ENCODE measurements around the gene FDCSP. TPM values are rescaled to one million over a fixed set of nuclear protein-coding genes. Genes with fewer than 3 reads are reported as not detected.
"Not testable (repeated sequence)": the region's sequence is repeated elsewhere in the genome, so short reads cannot be mapped to it uniquely, and the experiment has no call there.

Gene FDCSP
- total and polyA plus RNA-seq, 2 donors (not counting 1 experiment from before 2014, with no cell fraction given): not detected

DNA sequence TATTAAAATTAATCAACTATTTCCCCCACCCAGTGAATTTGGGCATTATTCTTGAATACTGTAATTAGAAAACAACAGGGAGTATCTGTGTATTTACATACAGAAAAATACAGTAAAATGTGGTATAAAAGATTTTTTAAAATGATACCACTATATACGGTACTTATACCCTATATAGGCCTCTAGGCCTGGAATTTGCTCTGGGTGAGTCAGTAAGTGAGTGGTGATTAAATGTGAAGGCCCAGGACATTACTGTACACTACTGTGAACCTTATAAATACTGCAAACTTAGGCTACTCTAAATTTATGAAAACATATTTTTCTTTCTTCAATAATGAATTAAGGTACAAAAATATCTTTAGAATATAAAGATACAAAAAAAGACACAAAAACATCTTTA lies 10.2 kb downstream of the FDCSP start:
- Histone ChIP-seq H2AFZ (ENCODE audit: low read length) (no peak overlapping the region), H3K79me2 (ENCODE audit: control insufficient read depth, insufficient read depth, low read length) (no peaks in the 10 kb centered on the region), H3K4me1 (ENCODE audit: control insufficient read depth, extremely low read depth, insufficient read depth, low read length) (no peaks in the 10 kb centered on the region), H3K4me2 (ENCODE audit: extremely low read depth, insufficient read depth, low read length) (no peak overlapping the region), H3K4me3 (replicated peaks in 1 of 4; ENCODE audit: control extremely low read depth in 1 of 4, insufficient read depth in 1 of 4, low read depth in 3 of 4, low read length in 4 of 4) (no peak overlapping the region), H3K9ac (ENCODE audit: insufficient read depth, low read length) (no peak overlapping the region), H4K20me1 (ENCODE audit: control insufficient read depth, extremely low read depth, insufficient read depth, low read length) (no peaks in the 10 kb centered on the region), H3K36me3 (ENCODE audit: control insufficient read depth, insufficient read depth, low read length) (no peaks in the 10 kb centered on the region), H3K27ac (ENCODE audit: insufficient read depth, low read length) (no peak overlapping the region), H3K9me3 (ENCODE audit: control insufficient read depth, insufficient read depth, low read depth, low read length) (no peaks in the 10 kb centered on the region), H3K27me3 (ENCODE audit: control insufficient read depth, insufficient read depth, low read length) (no peaks in the 10 kb centered on the region)
- peak in 1 of 2 donors; percentile 47 for DNase-seq (ENCODE audit: low read depth in 2 of 2)
- TF ChIP-seq CTCF (conservative IDR thresholded peaks at IDR 0.05 in 1 of 2, IDR thresholded peaks at IDR 0.05 in 1 of 2; ENCODE audit: low read depth in 1 of 2, low read length in 2 of 2) (no peak), EZH2 (IDR thresholded peaks at IDR 0.05; ENCODE audit: low read length, missing control alignments) (no peak)

DNA sequence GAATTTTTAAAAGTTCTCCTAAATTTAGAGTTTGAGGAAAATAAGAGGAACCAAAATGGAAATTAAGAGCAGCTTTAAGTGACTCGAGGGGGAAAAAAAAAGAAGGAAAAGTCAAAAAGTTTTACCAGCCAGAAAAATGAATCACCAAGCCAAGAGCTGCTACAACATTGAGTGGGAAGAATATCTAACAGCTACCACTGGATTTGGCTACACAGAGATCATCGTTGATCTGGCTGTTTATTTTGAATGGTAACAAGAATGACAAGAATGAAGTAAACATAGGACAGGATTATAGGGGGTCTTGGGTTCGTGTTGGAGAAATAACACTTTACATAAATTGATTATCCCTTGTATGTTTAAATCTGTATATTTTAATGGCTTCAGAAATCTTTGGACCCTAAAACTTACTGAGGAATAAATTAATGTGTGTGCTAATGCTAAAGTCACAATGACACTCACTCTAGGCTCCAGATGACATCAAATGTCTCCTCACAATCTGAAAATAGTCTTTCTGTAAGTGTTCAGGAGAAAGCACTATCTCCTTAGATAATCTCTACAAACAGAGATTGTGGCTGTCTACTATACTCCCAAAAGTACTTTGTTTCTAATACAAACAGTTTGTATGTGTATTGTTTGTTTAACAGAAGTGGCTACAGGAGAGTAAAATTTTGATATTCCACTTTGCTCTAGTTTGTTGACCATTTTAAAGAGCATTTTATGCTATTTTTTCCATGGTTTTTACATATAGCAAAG lies 13.4 kb downstream of the FDCSP start:
- no peaks in the 10 kb centered on the region for H3K36me3 ChIP-seq (ENCODE audit: control insufficient read depth, insufficient read depth, low read length)
- no peak overlapping the region for H3K4me2 ChIP-seq (ENCODE audit: extremely low read depth, insufficient read depth, low read length)
- H3K9ac ChIP-seq (ENCODE audit: insufficient read depth, low read length): no peak overlapping the region
- no peak overlapping the region for H3K4me3 ChIP-seq (replicated peaks in 1 of 4; ENCODE audit: control extremely low read depth in 1 of 4, insufficient read depth in 1 of 4, low read depth in 3 of 4, low read length in 4 of 4)
- TF ChIP-seq EZH2 (IDR thresholded peaks at IDR 0.05; ENCODE audit: low read length, missing control alignments) (no peak), CTCF (conservative IDR thresholded peaks at IDR 0.05 in 1 of 2, IDR thresholded peaks at IDR 0.05 in 1 of 2; ENCODE audit: low read depth in 1 of 2, low read length in 2 of 2) (no peak)
- H3K27ac ChIP-seq (ENCODE audit: insufficient read depth, low read length): no peak overlapping the region
- H4K20me1 ChIP-seq (ENCODE audit: control insufficient read depth, extremely low read depth, insufficient read depth, low read length): no peaks in the 10 kb centered on the region
- no peaks in the 10 kb centered on the region for H3K9me3 ChIP-seq (ENCODE audit: control insufficient read depth, insufficient read depth, low read depth, low read length)
- H3K27me3 ChIP-seq (ENCODE audit: control insufficient read depth, insufficient read depth, low read length): no peaks in the 10 kb centered on the region
- H3K4me1 ChIP-seq (ENCODE audit: control insufficient read depth, extremely low read depth, insufficient read depth, low read length): no peaks in the 10 kb centered on the region
- H2AFZ ChIP-seq (ENCODE audit: low read length): no peak overlapping the region
- DNase-seq (ENCODE audit: low read depth in 2 of 2): peak in 1 of 2 donors; percentile 16
- H3K79me2 ChIP-seq (ENCODE audit: control insufficient read depth, insufficient read depth, low read length): no peaks in the 10 kb centered on the region

DNA sequence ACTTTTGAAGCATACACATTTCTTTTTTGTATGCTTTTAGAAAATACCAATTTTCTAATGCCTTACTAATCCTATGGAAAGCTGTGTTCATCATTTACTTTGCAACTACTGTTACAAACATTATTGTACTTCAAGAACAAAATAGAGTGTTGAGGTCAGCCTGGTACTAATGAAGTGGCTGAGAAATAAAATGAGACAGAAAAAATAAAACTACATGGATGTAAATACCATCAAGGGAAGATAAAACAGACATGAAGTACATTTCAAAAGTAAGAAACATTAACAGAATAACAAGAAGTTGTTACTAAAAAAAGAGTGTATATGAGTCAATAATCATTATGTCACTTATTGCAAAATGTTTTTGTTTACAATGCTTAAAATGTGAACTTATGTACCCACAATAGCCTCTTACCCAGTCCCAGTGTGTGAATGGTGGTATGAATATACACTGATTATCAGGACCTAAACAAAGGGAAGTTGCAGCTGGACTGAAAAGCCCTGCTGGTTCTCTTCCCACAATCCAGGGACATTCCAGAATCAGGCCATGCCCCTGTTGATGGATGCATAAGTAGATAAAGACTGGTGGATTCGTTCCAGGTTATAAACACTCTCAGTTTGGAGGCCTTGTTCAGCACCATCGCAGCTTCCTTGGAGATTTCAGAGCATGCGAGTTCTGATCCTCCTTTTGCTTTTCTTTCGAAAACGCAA lies 14.1 kb downstream of the FDCSP start:
- Histone ChIP-seq H3K4me1 (ENCODE audit: control insufficient read depth, extremely low read depth, insufficient read depth, low read length) (no peaks in the 10 kb centered on the region), H3K9ac (ENCODE audit: insufficient read depth, low read length) (no peak overlapping the region), H3K27ac (ENCODE audit: insufficient read depth, low read length) (no peak overlapping the region), H3K4me3 (replicated peaks in 1 of 4; ENCODE audit: control extremely low read depth in 1 of 4, insufficient read depth in 1 of 4, low read depth in 3 of 4, low read length in 4 of 4) (no peak overlapping the region), H3K79me2 (ENCODE audit: control insufficient read depth, insufficient read depth, low read length) (no peaks in the 10 kb centered on the region), H3K4me2 (ENCODE audit: extremely low read depth, insufficient read depth, low read length) (no peak overlapping the region), H3K9me3 (ENCODE audit: control insufficient read depth, insufficient read depth, low read depth, low read length) (no peaks in the 10 kb centered on the region), H2AFZ (ENCODE audit: low read length) (no peak overlapping the region), H3K36me3 (ENCODE audit: control insufficient read depth, insufficient read depth, low read length) (no peaks in the 10 kb centered on the region), H3K27me3 (ENCODE audit: control insufficient read depth, insufficient read depth, low read length) (no peaks in the 10 kb centered on the region), H4K20me1 (ENCODE audit: control insufficient read depth, extremely low read depth, insufficient read depth, low read length) (no peaks in the 10 kb centered on the region)
- TF ChIP-seq EZH2 (IDR thresholded peaks at IDR 0.05; ENCODE audit: low read length, missing control alignments): no peak
- no peak for TF ChIP-seq CTCF (conservative IDR thresholded peaks at IDR 0.05 in 1 of 2, IDR thresholded peaks at IDR 0.05 in 1 of 2; ENCODE audit: low read depth in 1 of 2, low read length in 2 of 2)
- DNase-seq (ENCODE audit: low read depth in 2 of 2): peak; percentile 29 to 97

DNA sequence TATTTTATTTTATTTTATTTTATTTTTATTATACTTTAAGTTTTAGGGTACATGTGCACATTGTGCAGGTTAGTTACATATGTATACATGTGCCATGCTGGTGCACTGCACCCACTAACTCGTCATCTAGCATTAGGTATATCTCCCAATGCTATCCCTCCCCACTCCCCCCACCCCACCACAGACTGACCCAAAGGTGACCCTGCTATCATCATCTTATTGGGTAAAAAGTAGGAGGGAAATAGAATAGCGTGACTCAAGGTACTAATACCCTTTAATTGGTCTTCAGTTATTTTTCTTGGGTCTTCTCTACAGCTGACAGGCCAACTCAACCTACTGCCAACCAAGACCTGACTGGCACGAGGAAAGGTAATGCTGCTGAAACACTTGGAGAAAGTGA lies 16.4 kb downstream of the FDCSP start, which contains the start of gene CSN3:
CSN3 (plus strand) TSS at position 301 of the 400 bp plus-strand sequence. CDS start 2,223 bp downstream, outside the sequence.
- H2AFZ ChIP-seq (ENCODE audit: low read length); H4K20me1 ChIP-seq (ENCODE audit: control insufficient read depth, extremely low read depth, insufficient read depth, low read length); H3K4me1 ChIP-seq (ENCODE audit: control insufficient read depth, extremely low read depth, insufficient read depth, low read length); H3K36me3 ChIP-seq (ENCODE audit: control insufficient read depth, insufficient read depth, low read length); H3K27ac ChIP-seq (ENCODE audit: insufficient read depth, low read length); H3K9me3 ChIP-seq (ENCODE audit: control insufficient read depth, insufficient read depth, low read depth, low read length); H3K79me2 ChIP-seq (ENCODE audit: control insufficient read depth, insufficient read depth, low read length); DNase-seq (ENCODE audit: low read depth in 2 of 2); H3K4me3 ChIP-seq (replicated peaks in 1 of 4; ENCODE audit: control extremely low read depth in 1 of 4, insufficient read depth in 1 of 4, low read depth in 3 of 4, low read length in 4 of 4); H3K9ac ChIP-seq (ENCODE audit: insufficient read depth, low read length); H3K4me2 ChIP-seq (ENCODE audit: extremely low read depth, insufficient read depth, low read length); H3K27me3 ChIP-seq (ENCODE audit: control insufficient read depth, insufficient read depth, low read length): not testable (repeated sequence)
